ENCODE results near the gene PRUNE1.

The PRUNE1 gene

DNA sequence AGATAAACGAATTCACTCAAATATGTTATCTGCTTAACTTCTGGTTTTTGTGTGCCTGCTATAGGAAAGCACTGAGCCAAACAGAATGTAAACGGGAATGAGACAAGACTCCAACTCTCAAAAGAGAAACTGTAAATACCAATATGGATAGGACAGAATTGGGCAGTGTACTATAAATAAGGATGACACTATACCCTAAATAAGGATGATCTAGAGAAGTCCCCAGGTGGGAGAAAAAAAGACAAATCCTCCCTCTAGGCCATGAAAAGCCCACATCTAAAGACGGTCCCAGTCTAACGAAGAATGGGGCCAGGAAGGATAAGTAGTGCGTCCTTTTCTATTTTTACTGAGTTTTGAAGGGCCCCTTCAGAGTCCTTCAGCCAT lies 60.8 kb downstream of the PRUNE1 start:
- Histone ChIP-seq H3K36me3 (ENCODE audit: insufficient read depth, low read length) (peaks cover 12% of the 10 kb centered on the region), H3K9me3 (ENCODE audit: insufficient read depth, low read depth, low read length) (no peaks in the 10 kb centered on the region), H3K9ac (ENCODE audit: low read depth, low read length, poor library complexity, severe bottlenecking) (peak overlapping the region; percentile 98), H3K4me3 (ENCODE audit: low read length, poor library complexity, severe bottlenecking) (peak overlapping the region; percentile 92), H3K9me2 (replicated peaks; ENCODE audit: low read depth, low read length) (no peaks in the 10 kb centered on the region), H3F3A (ENCODE audit: low read depth) (peaks cover 7% of the 10 kb centered on the region; the same call in 1 of the 2 replicates), H3K4me1 (ENCODE audit: insufficient read depth, low read length, poor library complexity, severe bottlenecking) (peaks cover 41% of the 10 kb centered on the region), H3K4me2 (ENCODE audit: low read depth, low read length, poor library complexity, severe bottlenecking) (peak overlapping the region; percentile 68), H3K27me3 (ENCODE audit: insufficient read depth, low read length, poor library complexity, severe bottlenecking) (no peaks in the 10 kb centered on the region), H3K79me2 (ENCODE audit: insufficient read depth, low read length) (peaks cover 65% of the 10 kb centered on the region), H4K20me1 (ENCODE audit: insufficient read depth, low read length, poor library complexity, severe bottlenecking) (peaks cover 10% of the 10 kb centered on the region), H2AFZ (ENCODE audit: low read length) (no peak overlapping the region)
- no peak for TF ChIP-seq EZH2phosphoT487 (IDR thresholded peaks at IDR 0.05; ENCODE audit: borderline replicate concordance)
- TF ChIP-seq, protein P1, sequence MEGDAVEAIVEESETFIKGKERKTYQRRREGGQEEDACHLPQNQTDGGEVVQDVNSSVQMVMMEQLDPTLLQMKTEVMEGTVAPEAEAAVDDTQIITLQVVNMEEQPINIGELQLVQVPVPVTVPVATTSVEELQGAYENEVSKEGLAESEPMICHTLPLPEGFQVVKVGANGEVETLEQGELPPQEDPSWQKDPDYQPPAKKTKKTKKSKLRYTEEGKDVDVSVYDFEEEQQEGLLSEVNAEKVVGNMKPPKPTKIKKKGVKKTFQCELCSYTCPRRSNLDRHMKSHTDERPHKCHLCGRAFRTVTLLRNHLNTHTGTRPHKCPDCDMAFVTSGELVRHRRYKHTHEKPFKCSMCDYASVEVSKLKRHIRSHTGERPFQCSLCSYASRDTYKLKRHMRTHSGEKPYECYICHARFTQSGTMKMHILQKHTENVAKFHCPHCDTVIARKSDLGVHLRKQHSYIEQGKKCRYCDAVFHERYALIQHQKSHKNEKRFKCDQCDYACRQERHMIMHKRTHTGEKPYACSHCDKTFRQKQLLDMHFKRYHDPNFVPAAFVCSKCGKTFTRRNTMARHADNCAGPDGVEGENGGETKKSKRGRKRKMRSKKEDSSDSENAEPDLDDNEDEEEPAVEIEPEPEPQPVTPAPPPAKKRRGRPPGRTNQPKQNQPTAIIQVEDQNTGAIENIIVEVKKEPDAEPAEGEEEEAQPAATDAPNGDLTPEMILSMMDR (conservative IDR thresholded peaks at IDR 0.05; ENCODE audit: low read length): no peak

DNA sequence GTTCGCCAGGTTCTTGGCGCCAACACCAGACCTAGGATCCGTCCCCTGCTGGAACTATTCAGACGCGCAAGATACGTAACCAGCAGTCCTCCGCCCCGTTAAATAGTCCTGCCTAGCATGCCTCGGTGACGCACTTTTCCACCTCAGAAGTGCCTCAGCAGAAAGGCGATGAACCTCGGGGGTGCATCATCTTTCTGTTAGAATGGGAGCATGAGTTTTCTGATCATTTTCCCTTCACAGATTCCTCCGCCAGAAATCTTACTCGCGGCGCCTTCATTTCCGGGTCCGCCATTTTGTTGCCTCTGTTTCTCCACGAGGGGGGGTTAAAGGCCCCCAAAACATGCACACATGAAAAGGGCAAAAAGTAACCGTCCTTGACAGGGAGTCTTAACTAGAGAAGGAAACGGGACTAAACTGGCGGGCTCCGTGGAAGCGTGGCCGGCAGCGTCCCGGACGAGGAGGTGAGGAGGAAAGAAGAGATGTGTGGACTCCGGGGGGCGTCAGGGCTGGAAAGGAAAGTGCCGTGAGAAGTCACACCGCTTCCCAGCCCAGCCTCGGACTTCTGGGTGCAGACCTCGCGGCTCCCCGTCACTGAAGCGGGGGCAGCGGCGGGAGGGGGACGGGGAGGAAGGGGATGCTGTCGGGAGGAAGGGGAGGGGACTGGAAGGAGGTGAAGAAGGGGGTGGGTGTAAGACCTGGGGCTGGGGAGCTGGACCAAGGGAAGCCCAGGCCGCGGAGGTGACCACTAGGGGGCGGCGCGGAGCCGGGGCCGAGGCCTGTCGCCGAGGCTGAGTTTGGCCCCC lies 62.4 kb downstream of the PRUNE1 start, which contains the start of gene GABPB2:
TSS of gene GABPB2 (plus strand) at position 288 of the 803 bp plus-strand sequence. CDS start 17,429 bp downstream, outside the sequence.
- H3K79me2 ChIP-seq (ENCODE audit: insufficient read depth, low read length): peaks cover 49% of the 10 kb centered on the region
- H3K9ac ChIP-seq (ENCODE audit: low read depth, low read length, poor library complexity, severe bottlenecking): peak within 1 kb of the TSS; percentile 98
- H4K20me1 ChIP-seq (ENCODE audit: insufficient read depth, low read length, poor library complexity, severe bottlenecking): peaks cover 6% of the 10 kb centered on the region
- peak within 1 kb of the TSS; percentile 92 for H3K4me3 ChIP-seq (ENCODE audit: low read length, poor library complexity, severe bottlenecking)
- peak within 1 kb of the TSS; percentile 68 for H3K4me2 ChIP-seq (ENCODE audit: low read depth, low read length, poor library complexity, severe bottlenecking)
- H3K27me3 ChIP-seq (ENCODE audit: insufficient read depth, low read length, poor library complexity, severe bottlenecking): no peaks in the 10 kb centered on the region
- TF ChIP-seq EZH2phosphoT487 (IDR thresholded peaks at IDR 0.05; ENCODE audit: borderline replicate concordance): no peak
- TF ChIP-seq, protein P1 (conservative IDR thresholded peaks at IDR 0.05; ENCODE audit: low read length): peak; percentile 77
- peaks cover 7% of the 10 kb centered on the region; the same call in 1 of the 2 replicates for H3F3A ChIP-seq (ENCODE audit: low read depth)
- peaks cover 25% of the 10 kb centered on the region for H3K4me1 ChIP-seq (ENCODE audit: insufficient read depth, low read length, poor library complexity, severe bottlenecking)
- H3K36me3 ChIP-seq (ENCODE audit: insufficient read depth, low read length): peaks cover 12% of the 10 kb centered on the region
- H3K9me2 ChIP-seq (replicated peaks; ENCODE audit: low read depth, low read length): no peaks in the 10 kb centered on the region
- peak within 1 kb of the TSS; percentile 88 for H2AFZ ChIP-seq (ENCODE audit: low read length)
- no peaks in the 10 kb centered on the region for H3K9me3 ChIP-seq (ENCODE audit: insufficient read depth, low read depth, low read length)

DNA sequence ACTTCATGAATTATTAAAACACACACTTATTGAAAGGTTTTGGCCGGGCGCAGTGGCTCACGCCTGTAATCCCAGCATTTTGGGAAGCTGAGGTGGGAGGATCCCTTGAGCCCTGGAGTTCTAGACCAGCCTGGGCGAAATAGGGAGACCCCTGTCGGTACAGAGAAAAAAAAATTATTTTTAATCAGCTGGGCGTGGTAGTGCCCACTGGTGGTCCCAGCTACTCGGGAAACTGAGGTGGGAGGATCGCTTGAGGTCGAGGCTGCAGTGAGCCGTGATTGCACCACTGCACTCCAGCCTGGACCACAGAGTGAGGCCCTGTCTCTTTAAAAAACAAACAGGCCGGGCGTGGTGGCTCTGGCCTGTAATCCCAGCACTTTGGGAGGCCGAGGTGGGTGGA lies 64.0 kb downstream of the PRUNE1 start:
- Histone ChIP-seq H3K9me2 (replicated peaks; ENCODE audit: low read depth, low read length) (no peaks in the 10 kb centered on the region), H3K36me3 (ENCODE audit: insufficient read depth, low read length) (peaks cover 11% of the 10 kb centered on the region), H3K4me1 (ENCODE audit: insufficient read depth, low read length, poor library complexity, severe bottlenecking) (peaks cover 23% of the 10 kb centered on the region), H2AFZ (ENCODE audit: low read length) (no peak overlapping the region), H3K4me2 (ENCODE audit: low read depth, low read length, poor library complexity, severe bottlenecking) (no peak overlapping the region), H3K9me3 (ENCODE audit: insufficient read depth, low read depth, low read length) (no peaks in the 10 kb centered on the region), H3K9ac (ENCODE audit: low read depth, low read length, poor library complexity, severe bottlenecking) (no peak overlapping the region), H3K4me3 (ENCODE audit: low read length, poor library complexity, severe bottlenecking) (no peak overlapping the region), H3K79me2 (ENCODE audit: insufficient read depth, low read length) (peaks cover 36% of the 10 kb centered on the region), H3K27me3 (ENCODE audit: insufficient read depth, low read length, poor library complexity, severe bottlenecking) (no peaks in the 10 kb centered on the region), H4K20me1 (ENCODE audit: insufficient read depth, low read length, poor library complexity, severe bottlenecking) (peaks cover 4% of the 10 kb centered on the region), H3F3A (ENCODE audit: low read depth) (peaks cover 7% of the 10 kb centered on the region; the same call in 1 of the 2 replicates)
- TF ChIP-seq, protein P1 (conservative IDR thresholded peaks at IDR 0.05; ENCODE audit: low read length): no peak
- no peak for TF ChIP-seq EZH2phosphoT487 (IDR thresholded peaks at IDR 0.05; ENCODE audit: borderline replicate concordance)
